HCT116 (cell line): ENCODE results near the gene NTRK3. TPM values are rescaled to one million over a fixed set of nuclear protein-coding genes. Genes with fewer than 3 reads are reported as not detected.

Source experiments
- ATAC-seq: fragments of 200-7000 bp; cut with Tn5 transposase; 2 replicates; pipeline ENCODE4 v1.9.1; 2020; ENCODE audit warnings: mild to moderate bottlenecking, moderate library complexity
- BruUV-seq: library from RNA; stranded (reverse); fragments of 400-500 nt; replicated peaks from 2 replicates; lab custom pipeline; 2021; lab: Mats Ljungman, UMichigan
- CTCF ChIA-PET: fragments of 300-600 bp; sonication (Branson Sonifier 250); formaldehyde crosslinking; loops from one replicate; lab custom pipeline; 2021; ENCODE audit warnings: antibody characterized with exemption; lab: Charles Lee
- POLR2A ChIA-PET: fragments of 300-600, 350-600 bp; sonication (Branson Sonifier 250); formaldehyde crosslinking; loops from one replicate; lab custom pipeline; 2021; ENCODE audit warnings: antibody characterized with exemption; lab: Charles Lee
- RAD21 ChIA-PET, 2 experiments: fragments of 300-600 bp; sonication (Branson Sonifier 250); formaldehyde crosslinking; loops; one replicate each; lab custom pipeline; 2023; ENCODE audit warnings: low total read pairs in 2 of 2; ENCODE audit not compliant: uncharacterized antibody in 2 of 2, unreplicated experiment in 2 of 2, low non-redundant PET in 1 of 2; lab: Charles Lee
- DNase-seq: peaks from one replicate; pipeline ENCODE4 v3.0.0-alpha.2; 2010; ENCODE audit warnings: low read depth, low spot score
- H2AFZ ChIP-seq: fragments of 200-600 bp; shearing (Covaris generic), sonication (generic); 2 replicates; pipeline ENCODE4 v1.6.1; 2017; ENCODE audit warnings: low read depth, mixed run types, mixed read lengths, antibody characterized with exemption, low read length; ENCODE audit not compliant: poor library complexity, severe bottlenecking
- H3K27ac ChIP-seq: 2 replicates; pipeline ENCODE4 v1.5.1; 2012; ENCODE audit warnings: low read depth, low read length
- H3K27me3 ChIP-seq: fragments of 200-600 bp; sonication (generic); 2 replicates; pipeline ENCODE4 v1.6.1; 2016; ENCODE audit warnings: mixed run types, low read length, mixed read lengths; ENCODE audit not compliant: insufficient read depth
- H3K36me3 ChIP-seq, 2 experiments: fragments of 200-500 bp in 1 of 2; fragments of 200-600 bp in 1 of 2; sonication (Bioruptor generic) in 1 of 2; sonication (generic) in 1 of 2; 2 replicates each; pipeline versions ENCODE4 v1.5.1 to v1.6.1; 2014 to 2016; ENCODE audit warnings: low read length in 2 of 2, inconsistent platforms in 1 of 2, mixed read lengths in 1 of 2, mixed run types in 1 of 2; ENCODE audit not compliant: insufficient read depth in 2 of 2, control insufficient read depth in 1 of 2
- H3K4me1 ChIP-seq, 2 experiments: fragments of 200-600 bp in 1 of 2; sonication (generic) in 1 of 2; 2 replicates each; pipeline versions ENCODE4 v1.5.1 to v1.6.1; 2012 to 2017; ENCODE audit warnings: low read length in 2 of 2, inconsistent platforms in 1 of 2, mild to moderate bottlenecking in 1 of 2, mixed read lengths in 1 of 2, mixed run types in 1 of 2, moderate library complexity in 1 of 2; ENCODE audit not compliant: insufficient read depth in 2 of 2, control insufficient read depth in 1 of 2
- H3K4me2 ChIP-seq: fragments of 200-600 bp; sonication (generic); 2 replicates; pipeline ENCODE4 v1.6.1; 2017; ENCODE audit warnings: mixed run types, low read length, mixed read lengths
- H3K4me3 ChIP-seq, 2 experiments: fragments of 200-600 bp in 1 of 2; sonication (generic) in 1 of 2; replicated peaks in 1 of 2; 2 replicates each; pipeline ENCODE4 v1.5.1; 2011 to 2016; ENCODE audit warnings: low read length in 2 of 2, control low read depth in 1 of 2, low read depth in 1 of 2, mild to moderate bottlenecking in 1 of 2, mixed read lengths in 1 of 2, mixed run types in 1 of 2
- H3K79me2 ChIP-seq: fragments of 200-600 bp; sonication (generic); 2 replicates; pipeline ENCODE4 v1.6.1; 2017; ENCODE audit warnings: mild to moderate bottlenecking, mixed run types, low read length, moderate library complexity, mixed read lengths; ENCODE audit not compliant: insufficient read depth
- H3K9ac ChIP-seq: fragments of 200-600 bp; sonication (generic); 2 replicates; pipeline ENCODE4 v1.6.1; 2016; ENCODE audit warnings: low read length, mixed read lengths
- H3K9me2 ChIP-seq: fragments of 200-600 bp; sonication (generic), shearing (Covaris generic); 2 replicates; pipeline ENCODE4 v1.6.1; 2017; ENCODE audit warnings: mixed run types, mild to moderate bottlenecking, moderate library complexity; ENCODE audit not compliant: insufficient read depth
- H3K9me3 ChIP-seq, 2 experiments: fragments of 200-500 bp in 1 of 2; fragments of 200-600 bp in 1 of 2; sonication (Bioruptor generic) in 1 of 2; sonication (generic) in 1 of 2; 2 replicates each; pipeline ENCODE4 v1.6.1; 2014 to 2017; ENCODE audit warnings: low read length in 2 of 2, mixed read lengths in 2 of 2, inconsistent platforms in 1 of 2, low read depth in 1 of 2, mild to moderate bottlenecking in 1 of 2, mixed run types in 1 of 2, moderate library complexity in 1 of 2; ENCODE audit not compliant: control insufficient read depth in 1 of 2, insufficient read depth in 1 of 2
- H4K20me1 ChIP-seq: fragments of 200-600 bp; sonication (generic), shearing (Covaris generic); 2 replicates; pipeline ENCODE4 v1.6.1; 2017; ENCODE audit warnings: mixed run types, mild to moderate bottlenecking, moderate library complexity; ENCODE audit not compliant: insufficient read depth
- ATF3 ChIP-seq: IDR thresholded peaks from 2 replicates; pipeline ENCODE4 v1.6.1; 2012
- CBX3 ChIP-seq: IDR thresholded peaks from 2 replicates; pipeline ENCODE4 v1.6.1; 2012; ENCODE audit warnings: low read depth
- EGR1 ChIP-seq: IDR thresholded peaks from 2 replicates; pipeline ENCODE4 v1.6.1; 2012; ENCODE audit warnings: low read depth
- ELF1 ChIP-seq: IDR thresholded peaks from 2 replicates; pipeline ENCODE4 v1.6.1; 2012; ENCODE audit warnings: low read depth, borderline replicate concordance
- EZH2 ChIP-seq: fragments of 200-600 bp; sonication (generic); IDR thresholded peaks from 2 replicates; pipeline ENCODE4 v1.6.1; 2017; ENCODE audit warnings: antibody characterized with exemption, mixed run types
- EZH2phosphoT487 ChIP-seq: fragments of 200-600 bp; IDR thresholded peaks from 2 replicates; pipeline ENCODE4 v1.6.1; 2018; ENCODE audit warnings: antibody characterized with exemption, borderline replicate concordance
- FOSL1 ChIP-seq: IDR thresholded peaks from 2 replicates; pipeline ENCODE4 v1.6.1; 2012; ENCODE audit warnings: low read depth
- JUND ChIP-seq: IDR thresholded peaks from 2 replicates; pipeline ENCODE4 v1.6.1; 2012
- MAX ChIP-seq: IDR thresholded peaks from 2 replicates; pipeline ENCODE4 v1.6.1; 2012
- POLR2A ChIP-seq: IDR thresholded peaks from 2 replicates; pipeline ENCODE4 v1.7.0; 2011; ENCODE audit warnings: borderline replicate concordance; ENCODE audit not compliant: insufficient read depth, insufficient read length; ENCODE audit errors: extremely low read depth
- POLR2AphosphoS5 ChIP-seq: IDR thresholded peaks from 2 replicates; pipeline ENCODE4 v1.6.1; 2011; ENCODE audit warnings: mild to moderate bottlenecking, low read depth, low read length, moderate library complexity
- RAD21 ChIP-seq: IDR thresholded peaks from 2 replicates; pipeline ENCODE4 v1.6.1; 2012; ENCODE audit warnings: low read depth, mild to moderate bottlenecking
- REST ChIP-seq: IDR thresholded peaks from 2 replicates; pipeline ENCODE4 v1.6.1; 2012; ENCODE audit warnings: low read depth
- SIN3A ChIP-seq: IDR thresholded peaks from 2 replicates; pipeline ENCODE4 v1.6.1; 2012; ENCODE audit warnings: low read depth
- SP1 ChIP-seq: IDR thresholded peaks from 2 replicates; pipeline ENCODE4 v1.6.1; 2012; ENCODE audit warnings: low read depth
- TCF7L2 ChIP-seq: IDR thresholded peaks from 2 replicates; pipeline ENCODE4 v1.7.0; 2011; ENCODE audit warnings: borderline replicate concordance, inconsistent platforms; ENCODE audit not compliant: insufficient read depth, insufficient read length; ENCODE audit errors: extremely low read depth
- YY1 ChIP-seq: IDR thresholded peaks from 2 replicates; pipeline ENCODE4 v1.6.1; 2011; ENCODE audit warnings: low read length, low read depth, moderate library complexity, mild to moderate bottlenecking; ENCODE audit not compliant: insufficient replicate concordance; ENCODE audit errors: extremely low read depth
- ZFX ChIP-seq: fragments of 450-650 bp; IDR thresholded peaks from 2 replicates; pipeline ENCODE4 v1.6.1; 2017
- ZNF274 ChIP-seq: fragments of 200-500 bp; sonication (Bioruptor generic); IDR thresholded peaks from 2 replicates; pipeline ENCODE4 v1.6.1; 2014; ENCODE audit warnings: mild to moderate bottlenecking, low read depth, low read length, inconsistent platforms
- intact Hi-C: fragments of 100-400 bp; cut with micrococcal nuclease; formaldehyde crosslinking; loops from 2 replicates; pipeline ENCODE4 v1.10.0; 2022
- total RNA-seq: library from RNA; stranded (reverse); gene quantifications from one replicate; pipeline ENCODE4 v1.2.1, GENCODE V29; 2021; ENCODE audit not compliant: unreplicated experiment

Gene NTRK3
- total RNA-seq, 1 experiment from 2014 or later: not detected

- Histone ChIP-seq H3K4me1 (no peaks in the 10 kb centered on the region), H2AFZ (no peak overlapping the region), H3K9ac (no peak overlapping the region), H3K27me3 (peaks cover 39% of the 10 kb centered on the region), H3K4me2 (no peak overlapping the region), H4K20me1 (no peaks in the 10 kb centered on the region), H3K27ac (no peak overlapping the region), H3K9me3 (no peaks in the 10 kb centered on the region), H3K36me3 (no peaks in the 10 kb centered on the region), H3K79me2 (no peaks in the 10 kb centered on the region), H3K9me2 (no peaks in the 10 kb centered on the region), H3K4me3 (no peak overlapping the region)
- no peak for DNase-seq
- BruUV-seq: no TSS peak
- RAD21 ChIA-PET: no interaction called here
- no peak for TF ChIP-seq TCF7L2
- TF ChIP-seq FOSL1: no peak
- TF ChIP-seq ATF3: no peak
- TF ChIP-seq ELF1: no peak
- no peak for TF ChIP-seq POLR2A
- TF ChIP-seq SIN3A: no peak
- intact Hi-C loops: no loop called here
- no peak for ATAC-seq
- CTCF ChIA-PET: interaction anchor here (0.9 kb wide), 1 partner anchor 27 kb away, joined by 3 read pairs; no protein-coding TSS in a partner anchor
- POLR2A ChIA-PET: no interaction called here
These were observed 45.8 kb upstream of the NTRK3 start for GRCh38 chr15:88302373-88302772.

- BruUV-seq: no TSS peak
- no peak for ATAC-seq
- H2AFZ ChIP-seq: no peak overlapping the region
- no peaks in the 10 kb centered on the region for H4K20me1 ChIP-seq
- intact Hi-C loops: no loop called here
- no peaks in the 10 kb centered on the region for H3K79me2 ChIP-seq
- H3K4me2 ChIP-seq: no peak overlapping the region
- no peak overlapping the region for H3K27ac ChIP-seq
- no peaks in the 10 kb centered on the region for H3K9me3 ChIP-seq
- H3K27me3 ChIP-seq: peaks cover 39% of the 10 kb centered on the region
- no peaks in the 10 kb centered on the region for H3K36me3 ChIP-seq
- ChIA-PET CTCF (no interaction called here), RAD21 (no interaction called here), POLR2A (no interaction called here)
- no peak overlapping the region for H3K9ac ChIP-seq
- H3K4me1 ChIP-seq: no peaks in the 10 kb centered on the region
- no peak for DNase-seq
- H3K9me2 ChIP-seq: no peaks in the 10 kb centered on the region
- H3K4me3 ChIP-seq: no peak overlapping the region
- TF ChIP-seq REST (no peak), EGR1 (no peak), POLR2AphosphoS5 (no peak), ZNF274 (no peak), RAD21 (no peak), TCF7L2 (no peak), ZFX (no peak), SP1 (no peak), EZH2phosphoT487 (no peak), MAX (no peak), ELF1 (no peak), FOSL1 (no peak), YY1 (no peak), SIN3A (no peak), CBX3 (no peak), JUND (no peak), EZH2 (no peak)
These were observed 44.8 kb upstream of the NTRK3 start for GRCh38 chr15:88301311-88301710.
